DND-41 (cell line): ENCODE data around the gene PDE4B.

Experiments
- ATAC-seq: fragments of 200-7000 bp; cut with Tn5 transposase; 3 replicates; pipeline ENCODE4 v1.9.1; 2021; ENCODE audit warnings: low read depth; ENCODE audit not compliant: insufficient read depth
- DNase-seq: peaks from one replicate; pipeline ENCODE4 v3.0.0-alpha.2; 2020
- H2AFZ ChIP-seq: 2 replicates; pipeline ENCODE4 v1.6.0; 2012; ENCODE audit warnings: low read depth, low read length
- H3K27ac ChIP-seq: 2 replicates; pipeline ENCODE4 v1.5.1; 2012; ENCODE audit warnings: low read length, inconsistent platforms
- H3K27me3 ChIP-seq: fragments of 200-600 bp; sonication (generic); 2 replicates; pipeline ENCODE4 v1.6.0; 2012; ENCODE audit warnings: low read length, mild to moderate bottlenecking, inconsistent platforms; ENCODE audit not compliant: insufficient read depth, poor library complexity
- H3K36me3 ChIP-seq: 2 replicates; pipeline ENCODE4 v1.5.1; 2012; ENCODE audit warnings: low read length, inconsistent platforms; ENCODE audit not compliant: insufficient read depth
- H3K4me1 ChIP-seq: 2 replicates; pipeline ENCODE4 v1.5.1; 2012; ENCODE audit warnings: mild to moderate bottlenecking, low read length; ENCODE audit not compliant: insufficient read depth
- H3K4me2 ChIP-seq: 2 replicates; pipeline ENCODE4 v1.6.0; 2012; ENCODE audit warnings: mild to moderate bottlenecking, moderate library complexity, low read length, inconsistent platforms; ENCODE audit not compliant: insufficient read depth
- H3K4me3 ChIP-seq, 2 experiments: fragments of 200-600 bp in 1 of 2; shearing (Covaris generic) in 1 of 2; 2 replicates each; pipeline ENCODE4 v1.5.1; 2012 to 2016; ENCODE audit warnings: inconsistent platforms in 2 of 2, low read length in 2 of 2, mild to moderate bottlenecking in 2 of 2, low read depth in 1 of 2, moderate library complexity in 1 of 2
- H3K79me2 ChIP-seq: 2 replicates; pipeline ENCODE4 v1.6.0; 2012; ENCODE audit warnings: low read length, inconsistent platforms; ENCODE audit not compliant: insufficient read depth
- H3K9ac ChIP-seq: 2 replicates; pipeline ENCODE4 v1.6.0; 2012; ENCODE audit warnings: low read depth, mild to moderate bottlenecking, inconsistent platforms, low read length, moderate library complexity
- H3K9me3 ChIP-seq: 2 replicates; pipeline ENCODE4 v1.5.1; 2012; ENCODE audit warnings: low read length, moderate library complexity, mild to moderate bottlenecking, inconsistent platforms; ENCODE audit not compliant: insufficient read depth, severe bottlenecking
- H4K20me1 ChIP-seq: 2 replicates; pipeline ENCODE4 v1.6.0; 2012; ENCODE audit warnings: low read length; ENCODE audit not compliant: insufficient read depth
- EZH2 ChIP-seq: IDR thresholded peaks from 3 replicates; pipeline ENCODE4 v1.6.1; 2012; ENCODE audit warnings: borderline replicate concordance, low read depth, mild to moderate bottlenecking, moderate library complexity, low read length, inconsistent platforms; ENCODE audit not compliant: severe bottlenecking
- TF ChIP-seq, protein P1 (sequence below): IDR thresholded peaks from 2 replicates; pipeline ENCODE4 v1.5.1; 2012; ENCODE audit warnings: borderline replicate concordance, low read length, moderate library complexity, mild to moderate bottlenecking; ENCODE audit not compliant: poor library complexity, severe bottlenecking; ENCODE audit errors: extremely low read depth

Gene PDE4B

DNA sequence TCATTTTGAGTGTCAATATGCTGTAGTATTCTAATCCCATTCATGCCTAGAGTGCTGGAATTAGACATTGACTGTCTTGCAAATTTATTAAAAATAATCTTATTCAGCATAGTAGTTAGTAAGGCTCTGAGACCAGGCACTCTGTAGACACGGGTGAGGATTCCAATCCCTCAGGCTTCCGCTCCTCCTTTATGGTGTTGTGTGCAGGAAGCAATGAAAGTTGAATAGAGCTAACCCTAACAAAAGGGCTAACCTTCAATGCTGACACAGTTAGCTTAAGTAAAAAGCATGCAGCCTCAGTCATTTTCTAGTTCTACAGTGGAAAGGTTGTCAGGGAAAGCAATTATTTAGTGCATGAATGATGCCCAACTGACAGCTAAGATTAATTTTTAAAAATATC lies 541.6 kb downstream of the PDE4B start:
- H3K4me1 ChIP-seq = peaks cover 23% of the 10 kb centered on the region
- H3K36me3 ChIP-seq = no peaks in the 10 kb centered on the region
- no peak overlapping the region for H3K27ac ChIP-seq
- DNase-seq (no peak), ATAC-seq (no peak)
- no peaks in the 10 kb centered on the region for H3K9me3 ChIP-seq
- H3K4me2 ChIP-seq = no peak overlapping the region
- TF ChIP-seq, protein P1, sequence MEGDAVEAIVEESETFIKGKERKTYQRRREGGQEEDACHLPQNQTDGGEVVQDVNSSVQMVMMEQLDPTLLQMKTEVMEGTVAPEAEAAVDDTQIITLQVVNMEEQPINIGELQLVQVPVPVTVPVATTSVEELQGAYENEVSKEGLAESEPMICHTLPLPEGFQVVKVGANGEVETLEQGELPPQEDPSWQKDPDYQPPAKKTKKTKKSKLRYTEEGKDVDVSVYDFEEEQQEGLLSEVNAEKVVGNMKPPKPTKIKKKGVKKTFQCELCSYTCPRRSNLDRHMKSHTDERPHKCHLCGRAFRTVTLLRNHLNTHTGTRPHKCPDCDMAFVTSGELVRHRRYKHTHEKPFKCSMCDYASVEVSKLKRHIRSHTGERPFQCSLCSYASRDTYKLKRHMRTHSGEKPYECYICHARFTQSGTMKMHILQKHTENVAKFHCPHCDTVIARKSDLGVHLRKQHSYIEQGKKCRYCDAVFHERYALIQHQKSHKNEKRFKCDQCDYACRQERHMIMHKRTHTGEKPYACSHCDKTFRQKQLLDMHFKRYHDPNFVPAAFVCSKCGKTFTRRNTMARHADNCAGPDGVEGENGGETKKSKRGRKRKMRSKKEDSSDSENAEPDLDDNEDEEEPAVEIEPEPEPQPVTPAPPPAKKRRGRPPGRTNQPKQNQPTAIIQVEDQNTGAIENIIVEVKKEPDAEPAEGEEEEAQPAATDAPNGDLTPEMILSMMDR = no peak
- no peak for TF ChIP-seq EZH2
- H3K79me2 ChIP-seq = no peaks in the 10 kb centered on the region
- no peak overlapping the region for H3K4me3 ChIP-seq
- no peaks in the 10 kb centered on the region for H4K20me1 ChIP-seq
- H2AFZ ChIP-seq = no peak overlapping the region
- H3K27me3 ChIP-seq = peaks cover 24% of the 10 kb centered on the region
- H3K9ac ChIP-seq = no peak overlapping the region

DNA sequence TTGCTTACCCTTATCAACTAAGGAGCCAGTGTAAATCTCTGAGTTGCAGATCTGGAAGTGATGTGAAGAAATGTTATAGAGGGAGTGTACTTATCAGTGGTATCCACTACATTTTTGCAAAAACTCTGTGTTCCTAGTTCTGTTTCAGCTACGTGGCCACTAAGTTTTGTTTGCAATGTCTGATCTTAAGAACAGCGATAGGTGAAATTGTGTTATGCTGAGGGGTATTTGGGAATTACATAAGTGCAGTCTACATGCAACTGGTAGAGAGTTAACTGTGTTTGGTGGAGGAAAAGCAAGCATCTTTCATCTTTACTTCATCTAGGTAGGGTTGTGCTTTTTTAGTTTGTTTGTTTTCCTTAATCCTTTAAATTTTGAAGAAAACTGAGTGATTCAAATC lies 542.4 kb downstream of the PDE4B start:
- DNase-seq (no peak), ATAC-seq (no peak)
- Histone ChIP-seq H3K4me1 (peaks cover 21% of the 10 kb centered on the region), H3K27me3 (peaks cover 21% of the 10 kb centered on the region), H3K9me3 (no peaks in the 10 kb centered on the region), H3K27ac (no peak overlapping the region), H3K4me3 (no peak overlapping the region), H3K9ac (no peak overlapping the region), H2AFZ (no peak overlapping the region), H4K20me1 (no peaks in the 10 kb centered on the region), H3K36me3 (no peaks in the 10 kb centered on the region), H3K79me2 (no peaks in the 10 kb centered on the region), H3K4me2 (no peak overlapping the region)
- TF ChIP-seq, protein P1 = no peak
- no peak for TF ChIP-seq EZH2

GRCh38 chr1:66335859-66336640 lies 543.4 kb downstream of the PDE4B start:
- Histone ChIP-seq H3K36me3 (no peaks in the 10 kb centered on the region), H3K4me1 (peaks cover 12% of the 10 kb centered on the region), H4K20me1 (no peaks in the 10 kb centered on the region), H3K79me2 (no peaks in the 10 kb centered on the region), H3K9me3 (no peaks in the 10 kb centered on the region), H3K4me2 (no peak overlapping the region), H2AFZ (no peak overlapping the region), H3K27ac (no peak overlapping the region), H3K4me3 (no peak overlapping the region), H3K9ac (no peak overlapping the region), H3K27me3 (peaks cover 16% of the 10 kb centered on the region)
- ATAC-seq (no peak), DNase-seq (no peak)
- TF ChIP-seq, protein P1 = no peak
- no peak for TF ChIP-seq EZH2
